Measurements from ENCODE around the gene PRIMA1. TPM values are rescaled to one million over a fixed set of nuclear protein-coding genes. Genes with fewer than 3 reads are reported as not detected.

The PRIMA1 gene
- total and polyA plus RNA-seq, 10 of the 15 experiments (the other 5 are each of a cell fraction or from before 2014, with no cell fraction given), result not detected

DNA sequence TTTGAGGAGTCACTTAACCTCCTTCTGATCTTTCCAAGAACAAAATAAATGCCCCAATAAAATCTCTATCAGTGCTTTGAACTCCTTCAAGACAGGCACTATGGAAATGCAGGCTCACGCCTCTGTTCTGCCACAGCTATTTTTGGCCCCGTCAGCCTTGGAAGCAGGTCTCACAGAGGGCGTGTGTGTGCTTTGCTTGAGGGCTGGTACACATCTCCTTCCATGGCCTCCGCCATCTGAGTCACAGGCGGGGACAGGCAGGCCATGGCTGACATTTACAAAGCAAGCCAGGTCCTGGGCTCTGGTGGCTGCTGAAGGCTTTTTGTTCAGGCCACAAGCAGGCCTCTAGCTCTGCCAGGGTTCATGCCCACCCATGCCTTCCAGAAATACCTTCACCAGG, 16.0 kb downstream of the PRIMA1 start (continued):
- TF ChIP-seq E2F4 (IDR thresholded peaks at IDR 0.05; ENCODE audit: low read depth, low read length) (no peak), LARP7 (IDR thresholded peaks at IDR 0.05) (no peak), SP1 (IDR thresholded peaks at IDR 0.05; ENCODE audit: low read depth, low read length) (no peak), POLR2AphosphoS2 (IDR thresholded peaks at IDR 0.05; ENCODE audit: low read depth, low read length) (no peak), ATF7 (IDR thresholded peaks at IDR 0.05; ENCODE audit: low read depth) (no peak)

DNA sequence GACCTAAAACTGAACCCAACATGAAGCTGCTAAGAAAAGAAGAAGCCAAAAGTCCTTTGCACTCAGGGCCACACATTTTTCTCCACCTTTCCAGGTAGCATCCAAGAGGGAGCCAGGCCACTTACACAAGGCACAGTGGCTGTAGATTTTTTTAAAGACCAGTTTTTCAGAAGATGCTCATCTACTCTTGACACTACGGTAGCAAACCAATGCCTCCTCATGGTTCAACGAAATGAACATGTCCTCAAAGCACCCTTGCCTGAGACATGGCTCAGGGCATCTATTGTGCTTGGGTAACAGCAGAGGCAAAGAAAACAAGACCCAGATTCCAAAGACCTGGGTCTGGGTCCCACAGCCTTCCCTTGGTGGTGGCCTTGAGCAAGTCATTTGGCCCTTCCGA, 22.3 kb downstream of the PRIMA1 start:
- Histone ChIP-seq H3K27me3 (replicated peaks in 1 of 2; ENCODE audit: control insufficient read depth in 2 of 2, insufficient read depth in 2 of 2, low read length in 1 of 2) (peaks cover 0 to 7% of the 10 kb centered on the region in 2 experiments; a peak in 2 of 4 replicates), H3K4me2 (ENCODE audit: control insufficient read depth, insufficient read depth) (no peak overlapping the region), H2AFZ (ENCODE audit: control insufficient read depth, low read depth, low read length) (no peak overlapping the region), H4K20me1 (ENCODE audit: control insufficient read depth, insufficient read depth) (no peaks in the 10 kb centered on the region), H3K79me2 (ENCODE audit: control insufficient read depth, insufficient read depth, low read length) (no peaks in the 10 kb centered on the region), H3K9ac (ENCODE audit: control insufficient read depth, insufficient read depth, low read length) (no peak overlapping the region), H3K36me3 (ENCODE audit: control insufficient read depth in 2 of 2, insufficient read depth in 2 of 2, low read length in 1 of 2) (no peaks in the 10 kb centered on the region), H3K9me3 (replicated peaks; ENCODE audit: control insufficient read depth, insufficient read depth, low read length) (no peaks in the 10 kb centered on the region), H3K4me1 (ENCODE audit: control insufficient read depth, insufficient read depth, low read length) (no peaks in the 10 kb centered on the region), H3K27ac (ENCODE audit: control insufficient read depth, insufficient read depth) (no peak overlapping the region), H3K4me3 (no peak overlapping the region)
- BruUV-seq (replicated peaks), result no TSS peak
- SMC1A ChIA-PET (ENCODE audit: uncharacterized antibody, unreplicated experiment), result no interaction called here
- ATAC-seq (no peak), FAIRE-seq (no peak), DNase-seq (ENCODE audit: low read depth, low spot score) (no peak)
- RAD21 ChIA-PET (ENCODE audit: unreplicated experiment), result no interaction called here
- intact Hi-C loops (cut with micrococcal nuclease; ENCODE audit: unreplicated experiment), result no loop called here
- WGBS (ENCODE audit: insufficient coverage, insufficient replicate concordance, low lambda C conversion rate, missing lambda C conversion rate), result 5% methylated on average over 3 of the region's 3 CpGs
- in situ Hi-C loops (cut with MboI), result no loop called here
- CTCF ChIA-PET, result interaction anchor here (0.7 to 1.0 kb wide), 2 partner anchors 11 to 370 kb away, joined by 3 to 4 read pairs; no protein-coding TSS in a partner anchor
- POLR2A ChIA-PET, result no interaction called here
- TF ChIP-seq NRF1 (conservative IDR thresholded peaks at IDR 0.05; ENCODE audit: low read depth, low read length), result no peak
- TF ChIP-seq TCF12 (IDR thresholded peaks at IDR 0.05; ENCODE audit: low read depth, low read length), result no peak
- TF ChIP-seq POU2F2 (IDR thresholded peaks at IDR 0.05; ENCODE audit: borderline replicate concordance, low read depth, low read length), result no peak
- TF ChIP-seq HDAC6 (IDR thresholded peaks at IDR 0.05; ENCODE audit: unreplicated experiment), result no peak
- TF ChIP-seq ZBTB40 (IDR thresholded peaks at IDR 0.05; ENCODE audit: borderline replicate concordance), result no peak
- TF ChIP-seq E2F4 (IDR thresholded peaks at IDR 0.05; ENCODE audit: low read depth, low read length), result no peak
- TF ChIP-seq ZNF24 (IDR thresholded peaks at IDR 0.05), result no peak
- no peak for TF ChIP-seq SMAD1 (IDR thresholded peaks at IDR 0.05; ENCODE audit: low read depth, partially characterized antibody)
- no peak for TF ChIP-seq NR2C2 (IDR thresholded peaks at IDR 0.05; ENCODE audit: borderline replicate concordance, control insufficient read depth, insufficient read length, low read depth)
- no peak for TF ChIP-seq REST (IDR thresholded peaks at IDR 0.05; ENCODE audit: low read depth, low read length)

Measured in GM12878 (cell line).